NCI-H187 (cell line): ENCODE measurements around the gene WDR43.

Source experiments
- DNase-seq, 2 experiments: peaks; one replicate each; lab custom pipeline; 2025; lab: John Stamatoyannopoulos, UW

Gene WDR43

DNA sequence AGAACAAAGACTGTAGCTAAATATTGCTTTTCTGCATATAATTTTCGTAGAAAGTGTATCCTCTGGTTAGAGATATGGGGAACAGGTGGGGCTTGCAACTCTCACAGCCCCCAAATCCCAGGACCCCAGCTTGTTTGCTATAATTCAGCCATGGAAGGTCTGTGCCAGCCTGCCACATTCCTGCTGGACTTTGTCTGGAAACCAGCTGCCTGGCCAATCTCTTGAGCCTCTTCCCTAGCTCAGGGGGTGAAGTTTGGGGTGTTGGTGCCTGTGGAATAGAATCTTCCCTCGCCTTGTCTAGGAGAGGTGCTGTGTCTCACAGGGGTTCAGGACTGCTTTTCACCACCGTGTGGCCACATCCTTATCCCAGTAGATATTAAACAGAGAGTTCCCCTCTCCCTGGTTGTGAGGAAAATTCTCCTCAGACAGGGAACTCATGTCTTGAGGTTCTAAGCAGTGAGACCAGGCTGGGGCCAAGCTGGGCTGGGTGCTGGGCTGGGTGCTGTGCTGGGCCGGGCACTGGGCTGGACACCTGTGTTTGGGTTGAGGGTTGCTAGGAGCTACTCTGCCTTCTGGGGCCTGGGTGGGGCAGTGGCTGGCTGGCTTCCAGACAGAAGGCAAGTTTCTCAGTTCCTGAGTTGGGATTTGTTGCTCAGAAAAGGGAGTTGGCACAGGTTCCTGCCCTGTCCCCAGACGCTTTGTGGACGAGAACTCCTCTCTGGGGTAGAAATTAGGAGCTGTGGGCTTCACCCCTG, 98.9 kb downstream of the WDR43 start:
- DNase-seq, result no peak

DNA sequence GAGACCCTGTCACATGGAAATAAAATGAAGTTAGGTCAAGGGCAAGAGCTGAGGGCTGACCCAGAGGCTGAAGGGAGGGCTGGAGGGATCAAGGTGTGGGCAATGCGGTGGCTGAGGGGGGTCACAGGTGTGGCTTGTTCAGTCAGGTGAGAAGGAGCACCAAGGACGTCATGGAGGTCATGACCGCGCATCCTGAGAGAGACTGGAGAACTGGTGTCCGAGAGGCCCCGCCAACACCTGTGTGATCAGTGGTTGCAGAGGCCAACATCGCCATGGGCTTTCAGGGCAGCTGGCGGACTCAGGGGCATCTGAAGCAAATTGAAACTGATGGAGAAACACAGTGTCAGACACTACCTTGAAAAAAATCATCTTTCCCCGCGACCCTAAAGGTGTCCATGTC, 99.6 kb downstream of the WDR43 start:
- DNase-seq, result no peak

DNA sequence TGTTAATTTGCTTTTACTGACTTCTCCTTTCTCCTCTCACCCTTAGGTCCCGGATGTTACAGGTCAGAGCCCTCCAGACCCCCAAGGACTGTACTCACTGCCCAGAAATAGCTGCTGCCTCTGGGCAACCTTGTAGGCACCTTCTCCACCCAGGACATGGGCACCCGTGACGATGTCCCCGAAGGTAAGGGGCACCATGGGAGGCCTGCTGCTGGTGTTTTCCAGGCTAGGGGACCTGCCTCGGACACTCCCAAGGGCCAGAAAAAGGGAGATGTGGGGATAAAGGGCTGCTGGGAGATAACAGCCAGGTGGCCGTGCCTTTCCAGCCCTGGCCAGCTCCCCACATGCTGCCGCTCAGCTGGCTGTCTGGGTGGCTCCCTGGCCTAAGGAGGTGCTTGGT, 100.2 kb downstream of the WDR43 start:
- DNase-seq, result no peak

DNA sequence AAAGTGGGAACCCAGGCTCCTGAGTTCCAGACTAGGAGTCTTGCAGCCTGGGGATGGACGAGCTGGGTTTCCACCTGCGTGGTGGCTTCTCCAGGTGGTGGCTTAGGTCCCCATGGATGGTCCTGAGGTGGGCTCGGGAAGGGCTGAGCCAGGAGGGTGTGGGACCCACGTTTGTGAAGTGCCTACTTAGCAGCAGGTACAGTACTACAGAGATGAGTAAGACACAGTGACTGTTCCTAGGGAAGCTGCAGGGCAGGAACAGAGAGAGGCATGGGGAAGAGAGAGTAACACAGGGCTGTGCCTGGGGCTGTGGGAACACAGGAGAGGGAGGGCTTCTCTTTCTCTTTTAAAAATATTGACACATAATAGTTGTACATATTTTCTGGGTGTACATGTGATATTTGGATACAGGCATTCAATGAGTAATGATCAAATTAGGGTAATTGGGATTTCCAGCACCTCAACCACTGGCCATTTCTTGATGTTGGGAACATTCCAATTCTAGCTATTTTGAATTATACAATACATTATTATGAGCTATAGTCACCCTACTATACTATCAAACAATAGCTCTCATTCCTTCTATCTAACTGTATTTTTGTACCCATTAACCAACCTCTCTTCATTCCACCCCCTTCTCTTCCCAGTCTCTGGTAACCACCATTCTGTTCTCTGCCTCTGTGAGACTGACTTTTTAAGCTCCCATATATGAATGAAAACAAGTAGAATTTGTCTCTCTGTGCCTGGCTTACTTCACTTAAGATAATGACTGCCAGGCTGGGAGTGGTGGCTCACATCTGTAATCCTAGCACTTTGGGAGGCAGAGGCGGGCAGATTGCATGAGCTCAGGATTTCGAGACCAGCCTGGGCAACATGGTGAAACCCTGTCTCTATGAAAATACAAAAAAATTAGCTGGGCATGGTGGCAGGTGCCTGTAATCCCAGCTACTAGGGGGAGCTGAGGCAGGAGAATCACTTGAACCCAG, 101.6 kb downstream of the WDR43 start:
- no peak for DNase-seq

GRCh38 chr2:28997237-28997846, 102.9 kb downstream of the WDR43 start:
- no peak for DNase-seq
